GM12878 (cell line): ENCODE measurements around the gene PIGBOS1. TPM values are rescaled to one million over a fixed set of nuclear protein-coding genes. Genes with fewer than 3 reads are reported as not detected.

Experiments used
- BACH1 ChIP-seq: fragments of 450-650 bp; IDR thresholded peaks from 2 replicates; pipeline ENCODE4 v1.6.1; 2017; ENCODE audit warnings: mild to moderate bottlenecking, borderline replicate concordance
- BCL11A ChIP-seq: IDR thresholded peaks from 2 replicates; pipeline ENCODE4 v1.6.1; 2011; ENCODE audit warnings: low read depth, low read length
- MEF2A ChIP-seq: IDR thresholded peaks from 2 replicates; pipeline ENCODE4 v1.6.1; 2011; ENCODE audit warnings: low read depth, mild to moderate bottlenecking, low read length, moderate library complexity; ENCODE audit not compliant: insufficient read depth
- MYB ChIP-seq: fragments of 150-350 bp; IDR thresholded peaks from 2 replicates; pipeline ENCODE4 v1.6.1; 2014; ENCODE audit warnings: mild to moderate bottlenecking, low read depth, low read length, borderline replicate concordance
- MYC ChIP-seq: IDR thresholded peaks from 2 replicates; pipeline ENCODE4 v1.6.1; 2011; ENCODE audit warnings: mild to moderate bottlenecking, low read length, moderate library complexity, inconsistent platforms; ENCODE audit not compliant: insufficient read depth, insufficient replicate concordance, insufficient read length, severe bottlenecking
- PAX8 ChIP-seq: fragments of 450-650 bp; IDR thresholded peaks from 2 replicates; pipeline ENCODE4 v1.6.1; 2017; ENCODE audit warnings: mild to moderate bottlenecking, moderate library complexity
- RBBP5 ChIP-seq: fragments of 200-600 bp; sonication (generic); conservative IDR thresholded peaks from 2 replicates; pipeline ENCODE4 v1.6.1; 2016
- RELA ChIP-seq: fragments of 450-650 bp; IDR thresholded peaks from 2 replicates; pipeline ENCODE4 v1.8.0; 2014; ENCODE audit warnings: borderline replicate concordance; ENCODE audit not compliant: partially characterized antibody
- SMAD1 ChIP-seq: fragments of 450-650 bp; IDR thresholded peaks from 2 replicates; pipeline ENCODE4 v1.6.1; 2018; ENCODE audit warnings: mild to moderate bottlenecking, low read depth; ENCODE audit not compliant: partially characterized antibody
- SMC3 ChIP-seq: IDR thresholded peaks from 2 replicates; pipeline ENCODE4 v1.6.1; 2011; ENCODE audit warnings: low read length, improper control_type of control experiment, borderline replicate concordance
- SUPT20H ChIP-seq: IDR thresholded peaks from 2 replicates; pipeline ENCODE4 v1.6.1; 2011; ENCODE audit warnings: low read depth, mild to moderate bottlenecking, low read length, moderate library complexity, borderline replicate concordance; ENCODE audit not compliant: control insufficient read depth
- TAF1 ChIP-seq: IDR thresholded peaks from 2 replicates; pipeline ENCODE4 v1.6.1; 2011; ENCODE audit warnings: mild to moderate bottlenecking, low read depth, low read length, borderline replicate concordance
- polyA plus RNA-seq, 11 experiments: library from polyadenylated mRNA; depleted of rRNA in 4 of 11; unstranded in 6 of 11; stranded (reverse) in 5 of 11; fragments of >200 nt; fragmentation: Nextera tagmentation in 4 of 11; fragmentation: Illumina TruSeq in 1 of 11; extraction: Ambion mirVana in 4 of 11; extraction: Trizol in 1 of 11; gene quantifications; 1 replicate in 1 of 11; 2 replicates in 10 of 11; pipeline versions ENCODE4 v1.2.1 to v1.2.3, GENCODE V29; 2011 to 2016; ENCODE audit warnings: inconsistent platforms in 2 of 11, missing spikeins in 2 of 11, low read depth in 1 of 11
- total RNA-seq, 4 experiments: library from RNA; depleted of rRNA in 3 of 4; stranded (reverse); fragments of >200 nt in 3 of 4; fragmentation: Illumina TruSeq in 1 of 4; extraction: Trizol in 1 of 4; gene quantifications; 2 replicates each; pipeline versions ENCODE4 v1.2.1 to v1.2.3, GENCODE V29; 2013 to 2021
- TF ChIP-seq, protein P1 (sequence below): fragments of 450-650 bp; formaldehyde crosslinking; IDR thresholded peaks from 2 replicates; pipeline ENCODE4 v1.4.0; 2022; ENCODE audit warnings: mild to moderate bottlenecking, moderate library complexity
- TF ChIP-seq, protein P2 (sequence below): IDR thresholded peaks from 2 replicates; pipeline ENCODE4 v1.6.1; 2012; ENCODE audit warnings: low read length, inconsistent platforms
- TF ChIP-seq, protein P3 (sequence below): fragments of 450-650 bp; IDR thresholded peaks from 2 replicates; pipeline ENCODE4 v1.6.1; 2016; ENCODE audit warnings: mild to moderate bottlenecking
- TF ChIP-seq, protein P4 (sequence below): fragments of 450-650 bp; IDR thresholded peaks from 2 replicates; pipeline ENCODE4 v1.6.1; 2017; ENCODE audit warnings: mild to moderate bottlenecking, low read depth, inconsistent platforms; ENCODE audit not compliant: poor library complexity, severe bottlenecking
- TF ChIP-seq, protein P5 (sequence below): fragments of 450-650 bp; IDR thresholded peaks from 2 replicates; pipeline ENCODE4 v1.6.1; 2014; ENCODE audit warnings: mild to moderate bottlenecking
- TF ChIP-seq, protein P6 (sequence below): IDR thresholded peaks from 2 replicates; pipeline ENCODE4 v1.6.1; 2011; ENCODE audit warnings: low read depth, low read length, improper control_type of control experiment, borderline replicate concordance

PIGBOS1 gene
- total and polyA plus RNA-seq, 10 of the 15 experiments (the other 5 are each of a cell fraction or from before 2014, with no cell fraction given), result 7.1 to 24.7 (median 10.2) TPM

DNA sequence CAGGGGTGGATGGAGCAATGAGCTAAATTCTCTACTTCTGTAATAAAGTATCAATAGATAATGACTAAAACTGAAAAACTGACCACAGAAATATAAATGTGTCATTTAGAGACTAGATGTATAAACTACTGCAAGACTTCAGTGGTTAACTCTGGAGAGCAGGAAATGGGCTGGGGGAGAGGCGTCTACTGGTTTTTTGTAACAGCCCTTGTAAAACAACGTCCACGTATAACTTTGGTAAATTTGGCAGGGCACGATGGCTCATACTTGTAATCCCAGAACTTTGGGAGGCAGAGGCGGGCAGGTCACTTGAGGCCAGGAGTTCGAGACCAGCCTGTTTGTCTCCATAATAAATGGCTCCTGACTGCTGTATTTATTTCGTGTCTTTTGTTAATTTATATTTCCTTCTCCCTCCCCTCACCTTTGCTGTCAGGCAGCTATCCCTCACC, 41.8 kb downstream of the PIGBOS1 start (continued):
- TF ChIP-seq RELA (no peak), MYC (no peak), SUPT20H (no peak), SMC3 (no peak; the same call in 1 of the 2 replicates), PAX8 (no peak), BACH1 (peak; percentile 27; the same call in 1 of the 2 replicates), MYB (peak; percentile 84; the same call in 1 of the 2 replicates), RBBP5 (no peak), BCL11A (peak; percentile 87), TAF1 (no peak), MEF2A (peak; percentile 95), SMAD1 (peak; percentile 58)
- TF ChIP-seq, protein P1, sequence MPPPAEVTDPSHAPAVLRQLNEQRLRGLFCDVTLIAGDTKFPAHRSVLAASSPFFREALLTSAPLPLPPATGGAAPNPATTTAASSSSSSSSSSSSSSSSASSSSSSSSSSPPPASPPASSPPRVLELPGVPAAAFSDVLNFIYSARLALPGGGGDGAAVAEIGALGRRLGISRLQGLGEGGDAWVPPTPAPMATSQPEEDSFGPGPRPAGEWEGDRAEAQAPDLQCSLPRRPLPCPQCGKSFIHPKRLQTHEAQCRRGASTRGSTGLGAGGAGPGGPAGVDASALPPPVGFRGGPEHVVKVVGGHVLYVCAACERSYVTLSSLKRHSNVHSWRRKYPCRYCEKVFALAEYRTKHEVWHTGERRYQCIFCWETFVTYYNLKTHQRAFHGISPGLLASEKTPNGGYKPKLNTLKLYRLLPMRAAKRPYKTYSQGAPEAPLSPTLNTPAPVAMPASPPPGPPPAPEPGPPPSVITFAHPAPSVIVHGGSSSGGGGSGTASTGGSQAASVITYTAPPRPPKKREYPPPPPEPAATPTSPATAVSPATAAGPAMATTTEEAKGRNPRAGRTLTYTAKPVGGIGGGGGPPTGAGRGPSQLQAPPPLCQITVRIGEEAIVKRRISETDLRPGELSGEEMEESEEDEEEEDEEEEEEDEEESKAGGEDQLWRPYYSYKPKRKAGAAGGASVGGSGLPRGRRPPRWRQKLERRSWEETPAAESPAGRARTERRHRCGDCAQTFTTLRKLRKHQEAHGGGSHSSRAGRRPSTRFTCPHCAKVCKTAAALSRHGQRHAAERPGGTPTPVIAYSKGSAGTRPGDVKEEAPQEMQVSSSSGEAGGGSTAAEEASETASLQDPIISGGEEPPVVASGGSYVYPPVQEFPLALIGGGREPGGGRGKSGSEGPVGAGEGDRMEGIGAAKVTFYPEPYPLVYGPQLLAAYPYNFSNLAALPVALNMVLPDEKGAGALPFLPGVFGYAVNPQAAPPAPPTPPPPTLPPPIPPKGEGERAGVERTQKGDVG, result no peak
- TF ChIP-seq, protein P2, sequence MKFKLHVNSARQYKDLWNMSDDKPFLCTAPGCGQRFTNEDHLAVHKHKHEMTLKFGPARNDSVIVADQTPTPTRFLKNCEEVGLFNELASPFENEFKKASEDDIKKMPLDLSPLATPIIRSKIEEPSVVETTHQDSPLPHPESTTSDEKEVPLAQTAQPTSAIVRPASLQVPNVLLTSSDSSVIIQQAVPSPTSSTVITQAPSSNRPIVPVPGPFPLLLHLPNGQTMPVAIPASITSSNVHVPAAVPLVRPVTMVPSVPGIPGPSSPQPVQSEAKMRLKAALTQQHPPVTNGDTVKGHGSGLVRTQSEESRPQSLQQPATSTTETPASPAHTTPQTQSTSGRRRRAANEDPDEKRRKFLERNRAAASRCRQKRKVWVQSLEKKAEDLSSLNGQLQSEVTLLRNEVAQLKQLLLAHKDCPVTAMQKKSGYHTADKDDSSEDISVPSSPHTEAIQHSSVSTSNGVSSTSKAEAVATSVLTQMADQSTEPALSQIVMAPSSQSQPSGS, result peak; percentile 98
- TF ChIP-seq, protein P3, sequence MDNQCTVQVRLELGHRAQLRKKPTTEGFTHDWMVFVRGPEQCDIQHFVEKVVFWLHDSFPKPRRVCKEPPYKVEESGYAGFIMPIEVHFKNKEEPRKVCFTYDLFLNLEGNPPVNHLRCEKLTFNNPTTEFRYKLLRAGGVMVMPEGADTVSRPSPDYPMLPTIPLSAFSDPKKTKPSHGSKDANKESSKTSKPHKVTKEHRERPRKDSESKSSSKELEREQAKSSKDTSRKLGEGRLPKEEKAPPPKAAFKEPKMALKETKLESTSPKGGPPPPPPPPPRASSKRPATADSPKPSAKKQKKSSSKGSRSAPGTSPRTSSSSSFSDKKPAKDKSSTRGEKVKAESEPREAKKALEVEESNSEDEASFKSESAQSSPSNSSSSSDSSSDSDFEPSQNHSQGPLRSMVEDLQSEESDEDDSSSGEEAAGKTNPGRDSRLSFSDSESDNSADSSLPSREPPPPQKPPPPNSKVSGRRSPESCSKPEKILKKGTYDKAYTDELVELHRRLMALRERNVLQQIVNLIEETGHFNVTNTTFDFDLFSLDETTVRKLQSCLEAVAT, result peak; percentile 66; the same call in 1 of the 2 replicates
- TF ChIP-seq, protein P4, sequence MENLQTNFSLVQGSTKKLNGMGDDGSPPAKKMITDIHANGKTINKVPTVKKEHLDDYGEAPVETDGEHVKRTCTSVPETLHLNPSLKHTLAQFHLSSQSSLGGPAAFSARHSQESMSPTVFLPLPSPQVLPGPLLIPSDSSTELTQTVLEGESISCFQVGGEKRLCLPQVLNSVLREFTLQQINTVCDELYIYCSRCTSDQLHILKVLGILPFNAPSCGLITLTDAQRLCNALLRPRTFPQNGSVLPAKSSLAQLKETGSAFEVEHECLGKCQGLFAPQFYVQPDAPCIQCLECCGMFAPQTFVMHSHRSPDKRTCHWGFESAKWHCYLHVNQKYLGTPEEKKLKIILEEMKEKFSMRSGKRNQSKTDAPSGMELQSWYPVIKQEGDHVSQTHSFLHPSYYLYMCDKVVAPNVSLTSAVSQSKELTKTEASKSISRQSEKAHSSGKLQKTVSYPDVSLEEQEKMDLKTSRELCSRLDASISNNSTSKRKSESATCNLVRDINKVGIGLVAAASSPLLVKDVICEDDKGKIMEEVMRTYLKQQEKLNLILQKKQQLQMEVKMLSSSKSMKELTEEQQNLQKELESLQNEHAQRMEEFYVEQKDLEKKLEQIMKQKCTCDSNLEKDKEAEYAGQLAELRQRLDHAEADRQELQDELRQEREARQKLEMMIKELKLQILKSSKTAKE, result peak; percentile 94
- TF ChIP-seq, protein P5, sequence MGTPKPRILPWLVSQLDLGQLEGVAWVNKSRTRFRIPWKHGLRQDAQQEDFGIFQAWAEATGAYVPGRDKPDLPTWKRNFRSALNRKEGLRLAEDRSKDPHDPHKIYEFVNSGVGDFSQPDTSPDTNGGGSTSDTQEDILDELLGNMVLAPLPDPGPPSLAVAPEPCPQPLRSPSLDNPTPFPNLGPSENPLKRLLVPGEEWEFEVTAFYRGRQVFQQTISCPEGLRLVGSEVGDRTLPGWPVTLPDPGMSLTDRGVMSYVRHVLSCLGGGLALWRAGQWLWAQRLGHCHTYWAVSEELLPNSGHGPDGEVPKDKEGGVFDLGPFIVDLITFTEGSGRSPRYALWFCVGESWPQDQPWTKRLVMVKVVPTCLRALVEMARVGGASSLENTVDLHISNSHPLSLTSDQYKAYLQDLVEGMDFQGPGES, result no peak
- TF ChIP-seq, protein P6, sequence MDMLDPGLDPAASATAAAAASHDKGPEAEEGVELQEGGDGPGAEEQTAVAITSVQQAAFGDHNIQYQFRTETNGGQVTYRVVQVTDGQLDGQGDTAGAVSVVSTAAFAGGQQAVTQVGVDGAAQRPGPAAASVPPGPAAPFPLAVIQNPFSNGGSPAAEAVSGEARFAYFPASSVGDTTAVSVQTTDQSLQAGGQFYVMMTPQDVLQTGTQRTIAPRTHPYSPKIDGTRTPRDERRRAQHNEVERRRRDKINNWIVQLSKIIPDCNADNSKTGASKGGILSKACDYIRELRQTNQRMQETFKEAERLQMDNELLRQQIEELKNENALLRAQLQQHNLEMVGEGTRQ, result no peak
